HG03460 (cell line): Measurements from ENCODE around the gene TBX2.
"Not testable (repeated sequence)": the region's sequence is repeated elsewhere in the genome, so short reads cannot be mapped to it uniquely, and the experiment has no call there.

ENCODE experiments used
- ATAC-seq: cut with Tn5 transposase; IDR thresholded peaks from one replicate; pipeline ENCODE4 v1.9.1; 2021; ENCODE audit not compliant: unreplicated experiment

Gene TBX2

DNA sequence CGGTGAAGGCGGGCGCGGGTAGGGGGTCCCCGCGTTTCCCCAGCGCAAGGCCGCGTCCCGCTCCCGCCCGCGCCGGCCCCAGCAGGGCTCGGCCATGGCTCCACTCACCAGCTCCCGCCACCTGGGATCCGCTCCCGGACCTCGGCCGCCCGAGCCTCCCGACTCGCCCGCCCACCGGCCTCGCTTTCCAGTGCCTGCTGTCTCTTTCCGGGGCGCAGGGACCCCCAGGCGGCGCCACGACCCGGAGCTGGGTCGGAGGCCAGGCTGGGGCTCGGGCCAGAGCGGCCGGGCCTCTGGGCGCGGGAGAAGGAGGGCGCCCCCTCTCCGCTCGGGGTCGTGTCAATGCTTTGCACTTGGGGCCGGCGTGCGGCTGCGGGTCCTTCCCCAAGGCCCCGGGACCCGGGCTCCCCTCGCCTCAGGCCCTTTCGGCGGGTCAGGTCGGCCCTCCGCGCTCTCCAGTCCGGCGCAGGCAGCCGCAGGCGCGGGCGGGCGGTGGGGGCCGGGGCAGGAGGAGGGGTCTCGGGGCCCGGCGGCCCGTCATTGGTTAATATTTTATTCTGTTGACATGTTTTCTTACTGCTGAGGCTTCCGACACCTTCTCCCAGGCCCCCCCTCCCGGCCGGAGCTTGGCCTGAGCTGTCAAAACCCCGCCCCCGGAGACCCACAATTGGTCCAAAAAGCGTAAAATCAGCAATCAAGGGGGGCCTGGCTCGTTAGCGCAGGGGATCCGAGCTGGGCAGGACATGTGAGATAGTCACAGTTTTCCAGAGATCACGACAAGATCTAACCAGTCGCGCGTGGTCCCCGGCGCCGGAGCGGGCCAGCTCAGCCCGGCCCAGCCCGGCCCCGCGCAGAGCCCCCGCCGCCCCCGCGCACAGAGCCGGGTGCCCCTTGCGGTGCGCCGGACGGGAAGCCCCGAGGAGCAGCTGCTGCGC lies at the start of gene TBX2:
Gene TBX2, plus strand, starts transcription at position 713 of the 935 bp plus-strand sequence. CDS start 334 bp downstream, outside the sequence.
- no peak for ATAC-seq

- ATAC-seq = no peak
Observed at GRCh38 chr17:61351745-61352407, 47.8 kb upstream of the TBX2 start.

DNA sequence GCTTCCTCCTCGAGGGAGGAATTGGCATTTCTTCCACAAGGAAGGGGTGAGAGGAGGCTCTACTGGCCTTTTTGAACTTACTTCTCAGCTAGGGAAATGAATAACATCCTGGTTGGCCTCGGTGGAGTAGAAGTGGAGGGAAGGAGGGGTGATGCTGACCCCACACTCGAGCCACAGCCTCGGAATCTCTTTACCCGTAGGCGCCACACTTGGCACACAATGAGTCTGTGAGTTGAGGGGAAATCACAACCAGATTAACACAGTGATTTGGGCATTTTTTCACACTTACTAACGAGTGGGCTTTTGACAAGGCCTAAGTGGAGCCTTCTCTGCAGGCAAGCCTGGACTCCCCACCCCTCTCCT lies 47.3 kb upstream of the TBX2 start:
- no peak for ATAC-seq

- no peak for ATAC-seq
Observed at GRCh38 chr17:61352781-61353491, 46.7 kb upstream of the TBX2 start.

DNA sequence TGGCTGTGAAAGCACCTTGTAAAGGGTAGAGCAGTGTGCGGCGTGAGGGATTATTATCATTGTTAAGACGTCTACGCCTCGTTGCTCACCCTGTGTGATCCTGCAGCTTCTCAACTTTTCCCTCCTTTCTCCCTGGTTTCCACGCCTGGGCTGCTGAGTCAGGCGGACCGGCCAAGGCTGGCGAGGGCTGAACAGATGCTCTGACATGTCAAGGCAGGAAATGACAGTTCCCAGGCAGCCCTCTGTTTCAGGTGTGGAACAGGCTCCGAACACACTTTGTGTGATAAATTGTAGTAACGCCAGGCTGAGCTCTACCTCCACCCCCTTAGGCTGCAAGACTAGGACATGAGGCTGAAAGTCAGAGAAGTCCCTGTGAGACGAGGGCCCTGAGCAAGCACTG lies 46.0 kb upstream of the TBX2 start:
- no peak for ATAC-seq

GRCh38 chr17:61354895-61355874 lies 44.5 kb upstream of the TBX2 start:
- no peak for ATAC-seq

GRCh38 chr17:61357061-61357460 lies 42.6 kb upstream of the TBX2 start:
- not testable (repeated sequence) for ATAC-seq

DNA sequence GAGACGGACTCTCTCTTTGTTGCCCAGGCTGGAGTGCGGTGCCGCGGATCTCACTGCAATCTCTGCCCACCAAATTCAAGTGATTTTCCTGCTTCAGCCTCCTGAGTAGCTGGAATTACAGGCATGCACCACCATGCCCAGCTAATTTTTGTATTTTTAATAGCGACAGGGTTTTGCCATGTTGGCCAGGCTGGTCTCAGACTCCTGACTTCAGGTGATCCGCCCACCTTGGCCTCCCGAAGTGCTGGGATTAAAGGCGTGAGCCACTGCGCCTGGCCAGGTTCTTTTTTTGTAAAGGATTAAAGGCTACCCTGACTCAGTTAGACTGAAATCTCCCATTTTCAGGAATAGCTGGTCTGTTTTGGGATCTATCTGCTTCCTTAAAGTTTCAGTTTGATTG lies 40.1 kb upstream of the TBX2 start:
- ATAC-seq = not testable (repeated sequence)

DNA sequence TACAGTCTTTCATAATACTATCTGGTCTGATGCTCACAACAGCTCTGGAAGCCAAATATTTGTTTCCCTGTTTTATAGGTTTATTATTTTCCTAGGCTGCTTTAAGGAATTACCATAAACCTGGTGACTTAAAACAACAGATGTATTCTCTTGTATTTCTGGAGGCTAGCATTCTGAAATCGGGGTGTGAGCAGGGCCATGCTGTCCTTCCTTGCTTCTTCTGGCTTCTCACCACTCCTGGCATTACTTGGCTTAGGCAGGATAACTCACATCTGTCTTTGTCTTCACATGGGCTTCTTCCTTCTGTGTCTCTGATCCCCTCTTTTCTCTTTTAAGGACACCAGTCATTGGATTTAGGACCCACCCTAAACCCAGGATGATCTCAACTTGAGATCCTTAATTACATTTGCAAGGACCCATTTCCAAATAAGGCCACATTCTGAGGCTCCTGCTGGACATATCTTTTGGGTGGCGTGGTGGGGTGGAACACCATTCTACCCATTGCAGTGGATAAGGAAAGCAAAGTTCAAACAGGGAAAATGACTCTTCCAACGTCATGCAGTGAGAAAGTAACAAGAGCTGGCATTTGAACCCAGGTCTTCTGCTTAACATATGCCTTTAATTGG lies 39.2 kb upstream of the TBX2 start:
- ATAC-seq = no peak

- ATAC-seq = no peak
Observed at GRCh38 chr17:61361084-61361483, 38.6 kb upstream of the TBX2 start.

GRCh38 chr17:61362396-61362795 lies 37.2 kb upstream of the TBX2 start:
- no peak for ATAC-seq

GRCh38 chr17:61362852-61363600 lies 36.6 kb upstream of the TBX2 start:
- no peak for ATAC-seq

DNA sequence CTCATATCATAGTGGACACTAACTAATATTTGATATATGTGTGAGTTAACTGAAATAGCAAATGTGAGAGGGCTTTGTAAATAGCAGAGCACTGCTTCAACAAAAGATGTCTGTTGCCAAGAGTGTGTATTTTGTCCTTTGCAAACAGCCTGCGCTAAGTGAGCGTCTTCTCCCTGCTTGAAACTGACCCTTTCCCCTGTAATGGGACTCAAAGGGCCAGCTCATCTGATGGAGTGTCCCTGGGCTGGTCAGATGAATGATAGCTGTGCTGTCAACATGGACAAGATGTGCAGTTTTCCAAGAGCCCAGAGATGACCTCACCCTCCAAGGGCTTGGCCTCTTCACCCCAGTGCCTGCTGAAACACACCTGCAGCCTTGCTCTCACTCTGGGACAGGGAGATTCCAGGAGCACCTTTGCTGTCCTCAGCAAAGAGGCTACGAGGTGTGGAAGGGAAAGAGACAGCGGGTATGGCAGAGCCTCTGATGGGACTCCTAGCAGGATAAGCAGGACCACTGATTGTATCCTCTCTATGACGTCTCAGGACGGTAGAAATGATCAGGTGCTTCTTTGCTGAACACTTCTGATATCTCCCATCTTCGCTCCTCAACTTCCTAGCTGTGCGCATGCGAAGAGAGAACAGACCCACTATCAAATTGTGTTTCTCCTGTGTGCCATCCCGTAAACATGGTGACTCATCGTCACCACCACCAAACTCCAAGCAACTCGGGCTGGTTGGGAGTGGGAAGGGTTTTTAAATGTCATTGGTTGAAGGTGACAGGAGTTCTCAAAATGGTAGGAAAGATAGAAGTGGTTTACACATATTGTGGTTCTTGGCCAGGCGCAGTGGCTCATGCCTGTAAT lies 35.8 kb upstream of the TBX2 start:
- no peak for ATAC-seq

- no peak for ATAC-seq
Observed at GRCh38 chr17:61364463-61364846, 35.2 kb upstream of the TBX2 start.

DNA sequence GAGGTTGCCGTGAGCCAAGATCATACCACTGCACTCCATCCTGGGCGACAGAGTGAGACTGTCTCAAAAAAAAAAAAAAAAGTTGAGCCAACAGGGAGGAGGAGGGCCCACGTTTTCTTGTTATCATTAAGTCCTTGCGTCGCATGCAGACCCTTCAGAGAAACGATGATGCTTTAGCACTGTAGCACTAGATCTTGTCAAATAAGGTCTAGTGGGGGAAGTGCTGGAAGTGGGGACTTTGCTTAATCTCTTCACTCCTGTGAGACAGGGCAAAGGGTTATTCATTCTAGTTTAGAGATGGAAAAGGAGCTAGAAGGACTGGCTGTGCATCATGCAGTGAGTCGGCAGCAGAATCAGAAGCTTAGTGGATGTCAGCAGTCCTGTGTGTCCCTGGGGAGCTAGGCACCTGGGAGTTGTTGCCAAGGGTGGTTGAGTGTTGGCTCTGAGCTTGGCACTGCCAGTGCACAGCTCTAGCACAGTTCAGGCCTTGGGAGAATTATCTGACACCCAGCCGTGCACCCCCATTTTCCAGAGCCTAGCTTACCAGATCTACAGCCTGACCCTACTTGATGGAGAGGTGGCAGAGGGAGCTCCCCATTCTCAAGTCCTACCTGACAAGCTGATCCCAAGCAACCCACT lies 33.4 kb upstream of the TBX2 start:
- no peak for ATAC-seq

- no peak for ATAC-seq
Observed at GRCh38 chr17:61366715-61367413, 32.8 kb upstream of the TBX2 start.
